ENCODE data around the gene FURIN. TPM values are rescaled to one million over a fixed set of nuclear protein-coding genes. Genes with fewer than 3 reads are reported as not detected.

The FURIN gene
- total RNA-seq, 2 experiments from 2014 or later, result 97.4 to 104 TPM

- Mint-ChIP-seq H3K27me3 (peaks cover 4% of the 10 kb centered on the region), H3K4me1 (ENCODE audit: low read depth) (peaks cover 5% of the 10 kb centered on the region), H3K36me3 (ENCODE audit: low read depth) (no peaks in the 10 kb centered on the region), H3K4me3 (no peak overlapping the region), H3K9me3 (no peaks in the 10 kb centered on the region), H3K27ac (no peak overlapping the region)
- ATAC-seq (ENCODE audit: poor library complexity) (no peak), DNase-seq (no peak)
- TF ChIP-seq CTCF (IDR thresholded peaks at IDR 0.05), result no peak
- Histone ChIP-seq H3K4me3 (ENCODE audit: low read length) (no peak overlapping the region), H3K36me3 (ENCODE audit: insufficient read depth, low read length) (no peaks in the 10 kb centered on the region), H3K27me3 (ENCODE audit: control insufficient read depth in 1 of 2, insufficient read depth in 2 of 2, low read length in 2 of 2) (no peaks in the 10 kb centered on the region), H3K27ac (ENCODE audit: low read depth in 1 of 2, low read length in 2 of 2) (no peak overlapping the region), H3K9me3 (ENCODE audit: control insufficient read depth in 1 of 2, insufficient read depth in 1 of 2, low read length in 2 of 2) (no peaks in the 10 kb centered on the region), H3K4me1 (ENCODE audit: insufficient read depth, low read length) (peaks cover 3% of the 10 kb centered on the region)
- intact Hi-C loops (cut with DNase I, micrococcal nuclease), result no loop called here
- ChIA-PET CTCF (no interaction called here), POLR2A (no interaction called here)
Measured at GRCh38 chr15:90890839-90891238, 22.5 kb downstream of the FURIN start.

DNA sequence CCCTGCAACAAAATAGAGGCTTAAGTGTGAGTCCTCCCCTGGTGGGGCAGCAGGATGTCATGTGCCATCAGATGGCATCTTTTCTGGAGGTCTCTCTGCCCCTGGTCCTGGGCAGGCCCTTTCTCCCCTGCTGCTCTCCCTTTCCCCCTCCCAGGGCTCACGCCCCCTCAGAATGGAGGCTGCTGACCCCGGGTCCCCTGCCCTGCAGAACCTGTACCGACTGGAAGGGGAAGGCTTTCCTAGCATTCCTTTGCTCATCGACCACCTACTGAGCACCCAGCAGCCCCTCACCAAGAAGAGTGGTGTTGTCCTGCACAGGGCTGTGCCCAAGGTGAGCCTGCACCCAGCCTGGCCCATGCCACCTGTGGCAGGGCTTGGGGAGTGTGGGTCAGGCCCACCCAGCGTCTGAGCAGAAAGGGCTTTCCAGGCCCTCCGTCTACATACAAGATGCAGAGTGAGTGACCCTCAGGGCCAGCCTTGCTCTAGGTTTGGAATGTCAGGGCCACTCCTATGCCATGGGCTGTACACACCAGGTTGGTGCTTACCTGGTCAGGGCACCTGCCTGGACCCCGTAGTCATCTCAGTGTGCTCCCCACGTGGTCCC is 23.1 kb downstream of the FURIN start:
- DNase-seq, result no peak
- H3K27ac Mint-ChIP-seq, result no peak overlapping the region

GRCh38 chr15:90892023-90892422 is 23.6 kb downstream of the FURIN start:
- H3K4me3 ChIP-seq (ENCODE audit: low read length), result no peak overlapping the region
- no peak for ATAC-seq (ENCODE audit: poor library complexity)
- H3K36me3 ChIP-seq (ENCODE audit: insufficient read depth, low read length), result no peaks in the 10 kb centered on the region
- ChIA-PET POLR2A (no interaction called here), CTCF (no interaction called here)
- no peak overlapping the region for H3K27ac ChIP-seq (ENCODE audit: low read depth in 1 of 2, low read length in 2 of 2)
- H3K9me3 Mint-ChIP-seq, result no peaks in the 10 kb centered on the region
- H3K4me1 Mint-ChIP-seq (ENCODE audit: low read depth), result no peaks in the 10 kb centered on the region
- H3K27me3 Mint-ChIP-seq, result no peaks in the 10 kb centered on the region
- intact Hi-C loops (cut with DNase I, micrococcal nuclease), result no loop called here
- no peak for TF ChIP-seq CTCF (IDR thresholded peaks at IDR 0.05)
- H3K36me3 Mint-ChIP-seq (ENCODE audit: low read depth), result no peaks in the 10 kb centered on the region
- no peak overlapping the region for H3K27ac Mint-ChIP-seq
- no peaks in the 10 kb centered on the region for H3K4me1 ChIP-seq (ENCODE audit: insufficient read depth, low read length)
- no peak for DNase-seq
- no peak overlapping the region for H3K4me3 Mint-ChIP-seq
- no peaks in the 10 kb centered on the region for H3K27me3 ChIP-seq (ENCODE audit: control insufficient read depth in 1 of 2, insufficient read depth in 2 of 2, low read length in 2 of 2)
- no peaks in the 10 kb centered on the region for H3K9me3 ChIP-seq (ENCODE audit: control insufficient read depth in 1 of 2, insufficient read depth in 1 of 2, low read length in 2 of 2)

More for the DNA sequence above, 23.1 kb downstream of the FURIN start:
- Mint-ChIP-seq H3K36me3 (ENCODE audit: low read depth) (no peaks in the 10 kb centered on the region), H3K27me3 (no peaks in the 10 kb centered on the region), H3K4me1 (ENCODE audit: low read depth) (no peaks in the 10 kb centered on the region), H3K9me3 (no peaks in the 10 kb centered on the region), H3K4me3 (no peak overlapping the region)
- intact Hi-C loops (cut with DNase I, micrococcal nuclease), result no loop called here
- ChIA-PET CTCF (no interaction called here), POLR2A (no interaction called here)
- Histone ChIP-seq H3K27ac (ENCODE audit: low read depth in 1 of 2, low read length in 2 of 2) (no peak overlapping the region), H3K27me3 (ENCODE audit: control insufficient read depth in 1 of 2, insufficient read depth in 2 of 2, low read length in 2 of 2) (no peaks in the 10 kb centered on the region), H3K4me1 (ENCODE audit: insufficient read depth, low read length) (no peaks in the 10 kb centered on the region), H3K4me3 (ENCODE audit: low read length) (no peak overlapping the region), H3K9me3 (ENCODE audit: control insufficient read depth in 1 of 2, insufficient read depth in 1 of 2, low read length in 2 of 2) (no peaks in the 10 kb centered on the region), H3K36me3 (ENCODE audit: insufficient read depth, low read length) (no peaks in the 10 kb centered on the region)
- no peak for ATAC-seq (ENCODE audit: poor library complexity)
- no peak for TF ChIP-seq CTCF (IDR thresholded peaks at IDR 0.05)

Data from CD4-positive, alpha-beta T cell (primary cell).